HTR-8/SVneo (cell line): ENCODE data around the gene HTN1.
"Not testable (repeated sequence)": the region's sequence is repeated elsewhere in the genome, so short reads cannot be mapped to it uniquely, and the experiment has no call there.

Experiments used
- DNase-seq: peaks from one replicate; pipeline ENCODE4 v3.0.0; 2011; ENCODE audit warnings: low spot score, mixed read lengths; ENCODE audit not compliant: insufficient read length
- FAIRE-seq: peaks from 2 replicates; lab custom pipeline; 2011; peaks lifted over from hg19 to GRCh38; lab: Jason Lieb, UNC

The HTN1 gene

DNA sequence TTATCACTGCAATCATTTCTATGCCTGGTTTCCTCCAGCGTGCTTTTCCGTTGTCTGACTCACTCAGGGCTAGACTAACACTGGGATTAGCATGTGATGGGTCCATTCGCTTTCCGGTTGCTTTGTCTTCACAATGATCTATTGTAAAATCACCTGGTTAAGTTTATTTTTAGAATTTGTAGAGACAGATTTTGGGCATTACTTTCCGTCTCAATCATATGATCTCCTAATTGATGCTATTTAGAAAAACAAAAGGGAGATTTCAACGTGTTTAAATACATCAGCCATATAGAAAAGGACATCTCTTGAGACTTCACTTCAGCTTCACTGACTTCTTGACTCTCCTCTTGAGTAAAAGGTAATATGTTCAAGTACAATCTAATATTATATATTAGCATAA, at the start of gene HTN1:
HTN1 (plus strand) TSS at position 301 of the 400 bp plus-strand sequence. CDS start 2,639 bp downstream, outside the sequence.
- not testable (repeated sequence) for DNase-seq, FAIRE-seq

DNA sequence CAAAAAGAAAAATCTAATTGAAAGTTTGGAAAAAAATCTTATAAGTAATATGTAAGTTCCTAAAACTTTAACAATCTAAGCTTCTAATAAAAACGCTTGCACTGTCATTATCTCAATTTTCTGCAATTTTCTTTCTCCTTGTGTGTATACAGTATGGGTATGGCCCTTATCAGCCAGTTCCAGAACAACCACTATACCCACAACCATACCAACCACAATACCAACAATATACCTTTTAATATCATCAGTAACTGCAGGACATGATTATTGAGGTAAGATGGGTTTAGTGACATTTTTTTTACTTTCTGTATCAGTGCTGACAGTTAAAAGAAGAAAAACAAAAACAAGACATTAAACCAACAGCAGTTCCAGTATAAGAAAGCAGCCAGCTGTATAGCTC, 49.5 kb upstream of the HTN1 start:
- no peak for FAIRE-seq
- DNase-seq, result no peak

DNA sequence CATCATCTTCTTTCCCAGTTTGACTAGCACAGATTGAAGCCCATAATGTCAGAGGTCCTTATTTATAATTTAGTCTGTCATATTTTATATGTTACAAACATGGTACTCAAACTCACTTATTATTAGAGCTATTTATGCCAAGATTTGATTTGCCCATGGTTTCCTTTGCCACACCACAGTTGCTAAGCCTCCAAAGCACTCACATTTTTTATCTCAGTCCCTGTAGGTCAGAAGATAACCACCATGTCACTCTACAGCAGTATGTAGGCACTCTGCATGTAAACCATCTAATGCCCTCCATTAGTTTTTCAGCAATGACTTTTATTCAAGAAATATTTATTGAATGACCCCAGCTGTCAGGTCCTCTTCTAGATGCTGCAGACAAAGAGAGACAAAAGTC, 47.7 kb upstream of the HTN1 start:
- DNase-seq, result no peak
- FAIRE-seq, result no peak

DNA sequence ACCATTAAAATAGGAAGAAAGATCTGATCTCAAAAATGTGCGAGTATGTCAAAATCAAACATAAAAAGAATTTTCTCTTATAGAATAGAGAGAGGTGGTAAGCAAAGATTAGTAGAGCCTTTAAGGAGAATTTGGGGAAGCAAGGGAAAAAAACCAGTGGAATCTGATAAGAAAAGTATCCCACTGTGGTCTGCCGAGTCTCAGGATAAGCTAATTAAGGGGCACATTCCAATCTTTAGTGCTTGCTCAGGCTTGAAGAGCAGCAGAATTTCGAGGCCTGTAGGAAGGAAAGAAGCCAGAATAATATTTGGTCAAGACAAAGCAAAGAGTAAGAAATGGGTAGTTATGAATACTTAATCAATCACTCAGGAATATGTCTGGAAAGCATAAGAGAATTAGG, 41.5 kb upstream of the HTN1 start:
- FAIRE-seq, result no peak
- DNase-seq, result no peak

DNA sequence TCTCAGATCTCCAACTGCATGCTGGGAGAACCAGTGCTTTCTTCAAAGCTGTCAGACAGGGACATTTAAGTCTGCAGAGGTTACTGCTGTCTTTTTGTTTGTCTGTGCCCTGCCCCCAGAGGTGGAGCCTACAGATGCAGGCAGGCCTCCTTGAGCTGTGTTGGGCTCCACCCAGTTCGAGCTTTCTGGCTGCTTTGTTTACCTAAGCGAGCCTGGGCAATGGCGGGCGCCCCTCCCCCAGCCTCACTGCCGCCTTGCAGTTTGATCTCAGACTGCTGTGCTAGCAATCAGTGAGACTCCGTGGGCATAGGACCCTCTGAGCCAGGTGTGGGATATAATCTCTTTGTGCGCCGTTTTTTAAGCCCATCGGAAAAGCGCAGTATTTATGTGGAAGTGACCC, 31.2 kb upstream of the HTN1 start:
- not testable (repeated sequence) for FAIRE-seq, DNase-seq

DNA sequence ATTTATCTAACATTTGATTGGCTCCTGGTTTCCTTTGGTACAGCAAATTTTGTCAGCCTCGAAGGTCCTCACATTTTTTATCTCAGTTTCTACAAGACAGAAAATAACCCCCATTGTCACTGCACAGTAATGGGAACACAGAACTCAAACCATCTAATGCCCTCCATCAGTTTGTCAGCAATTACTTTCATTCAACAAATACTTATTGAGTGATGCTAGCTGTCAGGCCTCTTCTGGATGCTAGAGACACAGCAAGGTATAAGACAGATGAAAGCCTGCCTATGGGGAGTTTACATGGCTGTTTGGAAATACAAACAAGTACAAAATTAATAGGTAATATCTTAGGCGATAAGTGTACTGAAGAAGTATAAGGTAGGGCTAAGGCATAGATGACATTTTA, 27.0 kb upstream of the HTN1 start:
- FAIRE-seq, result no peak
- no peak for DNase-seq

DNA sequence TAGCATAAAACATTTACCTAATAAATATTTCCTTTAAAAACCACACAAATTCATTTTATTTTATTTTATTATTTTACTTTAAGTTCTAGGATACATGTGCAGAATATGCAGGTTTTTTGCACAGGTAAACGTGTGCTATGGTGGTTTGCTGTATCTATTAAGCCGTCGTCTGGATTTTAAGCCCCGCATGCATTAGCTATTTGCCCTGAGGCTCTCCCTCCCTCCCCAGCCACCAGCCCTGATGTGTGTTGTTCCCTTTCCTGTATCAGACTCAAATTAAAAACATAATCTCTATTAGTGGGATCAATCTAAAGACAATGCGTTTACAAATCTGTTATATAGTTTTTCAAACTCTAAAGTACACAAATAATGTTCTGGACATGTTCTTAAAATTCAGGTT, 23.2 kb upstream of the HTN1 start:
- DNase-seq, result no peak
- no peak for FAIRE-seq

DNA sequence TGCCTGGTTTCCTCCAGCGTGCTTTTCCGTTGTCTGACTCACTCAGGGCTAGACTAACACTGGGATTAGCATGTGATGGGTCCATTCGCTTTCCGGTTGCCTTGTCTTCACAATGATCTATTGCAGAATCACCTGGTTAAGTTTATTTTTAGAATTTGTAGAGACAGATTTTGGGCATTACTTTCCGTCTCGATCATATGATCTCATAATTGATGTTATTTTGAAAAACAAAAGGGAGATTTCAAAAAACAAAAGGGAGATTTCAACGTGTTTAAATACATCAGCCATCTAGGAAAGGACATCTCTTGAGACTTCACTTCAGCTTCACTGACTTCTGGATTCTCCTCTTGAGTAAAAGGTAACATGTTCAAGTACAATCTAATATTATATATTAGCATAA, 22.1 kb upstream of the HTN1 start, which contains the start of gene HTN3:
HTN3 (plus strand) TSS at position 301 of the 400 bp plus-strand sequence. CDS start 2,282 bp downstream, outside the sequence.
- not testable (repeated sequence) for FAIRE-seq, DNase-seq

DNA sequence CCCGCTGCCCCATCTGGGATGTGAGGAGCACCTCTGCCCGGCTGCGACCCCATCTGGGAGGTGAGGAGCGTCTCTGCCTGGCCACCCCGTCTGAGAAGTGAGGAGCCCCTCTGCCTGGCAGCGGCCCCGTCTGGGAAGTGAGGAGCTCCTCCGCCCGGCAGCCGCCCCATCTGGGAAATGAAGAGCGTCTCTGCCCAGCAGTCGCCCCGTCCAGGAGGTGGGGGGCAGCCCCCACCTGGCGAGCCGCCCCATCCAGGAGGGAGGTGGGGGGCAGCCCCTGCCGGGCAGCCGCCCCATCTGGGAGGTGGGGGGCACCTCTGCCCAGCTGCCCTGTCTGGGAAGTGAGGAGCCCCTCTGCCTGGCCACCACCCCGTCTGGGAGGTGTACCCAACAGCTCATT, 12.7 kb upstream of the HTN1 start:
- not testable (repeated sequence) for FAIRE-seq, DNase-seq

DNA sequence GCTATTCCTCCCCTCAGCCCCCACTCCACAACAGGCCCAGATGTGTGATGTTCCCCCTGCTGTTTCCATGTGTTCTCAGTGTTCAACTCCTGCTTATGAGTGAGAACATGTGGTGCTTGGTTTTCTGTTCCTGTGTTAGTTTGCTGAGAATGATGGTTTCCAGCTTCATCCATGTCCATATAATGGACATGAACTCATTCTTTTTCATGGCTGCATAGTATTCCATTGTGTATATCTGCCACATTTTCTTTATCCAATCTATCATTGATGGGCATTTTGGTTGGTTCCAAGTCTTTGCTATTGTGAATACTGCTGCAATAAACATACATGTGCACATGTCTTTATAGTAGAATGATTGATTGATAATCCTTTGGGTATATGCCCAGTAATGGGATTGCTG, 10.3 kb upstream of the HTN1 start:
- not testable (repeated sequence) for FAIRE-seq, DNase-seq

DNA sequence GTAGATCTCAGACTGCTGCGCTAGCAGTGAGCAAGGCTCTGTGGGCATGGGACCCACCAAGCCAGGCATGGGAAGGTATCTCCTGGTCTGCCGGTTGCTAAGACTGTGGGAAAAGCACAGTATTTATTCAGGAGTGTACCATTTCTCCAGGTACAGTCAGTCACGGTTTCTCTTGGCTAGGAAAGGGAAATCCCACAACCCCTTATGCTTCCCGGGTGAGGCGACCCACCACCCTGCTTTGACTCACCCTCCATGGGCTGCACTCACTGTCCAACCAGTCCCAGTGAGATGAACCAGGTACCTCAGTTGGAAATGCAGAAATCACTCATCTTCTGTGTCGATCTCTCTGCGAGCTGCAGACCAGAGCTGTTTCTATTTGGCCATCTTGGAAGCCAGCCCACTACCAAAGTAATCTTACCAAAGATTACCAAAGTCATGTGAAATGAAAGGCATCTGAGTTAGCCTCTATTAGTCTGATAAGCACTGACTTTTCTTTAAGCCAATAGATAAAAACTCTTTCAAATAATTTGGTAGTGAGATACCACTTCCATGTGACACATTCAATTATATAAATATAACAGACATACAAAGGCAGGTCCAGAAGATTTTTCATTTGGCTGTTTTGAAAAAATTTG, 8.5 kb upstream of the HTN1 start:
- DNase-seq (no peak), FAIRE-seq (no peak)

DNA sequence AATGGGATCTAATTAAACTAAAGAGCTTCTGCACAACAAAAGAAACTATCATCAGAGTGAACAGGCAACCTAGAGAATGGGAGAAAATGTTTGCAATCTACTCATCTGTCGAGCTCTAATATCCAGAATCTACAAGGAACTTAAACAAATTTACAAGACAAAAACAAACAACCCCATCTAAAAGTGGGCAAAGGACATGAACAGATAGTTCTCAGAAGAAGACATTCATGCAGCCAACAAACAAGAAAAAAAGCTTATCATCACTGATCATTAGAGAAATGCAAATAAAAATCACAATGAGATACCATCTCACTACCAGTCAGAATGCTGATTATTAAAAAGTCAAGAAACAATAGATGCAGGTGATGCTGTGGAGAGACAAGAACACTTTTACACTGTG, 6.3 kb downstream of the HTN1 start:
- FAIRE-seq, DNase-seq: not testable (repeated sequence)

DNA sequence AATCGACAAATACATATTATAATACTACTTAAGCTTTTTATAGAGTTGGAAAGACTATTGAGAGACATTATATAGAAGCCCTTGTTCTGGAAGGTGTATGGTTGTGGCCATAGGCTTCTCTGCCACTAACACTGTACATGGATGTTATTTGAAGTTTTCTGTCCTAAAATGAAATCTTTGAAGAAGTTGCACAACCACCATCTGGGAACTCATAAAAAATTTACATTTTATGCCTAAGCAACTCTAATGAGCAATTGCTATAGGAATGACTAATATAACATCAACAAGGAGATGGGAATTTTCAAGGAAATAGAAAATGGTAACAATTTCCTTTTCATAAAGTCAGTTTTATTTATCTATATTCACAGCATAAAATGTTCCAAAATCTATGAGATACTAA, 7.4 kb downstream of the HTN1 start:
- DNase-seq (no peak), FAIRE-seq (no peak)

DNA sequence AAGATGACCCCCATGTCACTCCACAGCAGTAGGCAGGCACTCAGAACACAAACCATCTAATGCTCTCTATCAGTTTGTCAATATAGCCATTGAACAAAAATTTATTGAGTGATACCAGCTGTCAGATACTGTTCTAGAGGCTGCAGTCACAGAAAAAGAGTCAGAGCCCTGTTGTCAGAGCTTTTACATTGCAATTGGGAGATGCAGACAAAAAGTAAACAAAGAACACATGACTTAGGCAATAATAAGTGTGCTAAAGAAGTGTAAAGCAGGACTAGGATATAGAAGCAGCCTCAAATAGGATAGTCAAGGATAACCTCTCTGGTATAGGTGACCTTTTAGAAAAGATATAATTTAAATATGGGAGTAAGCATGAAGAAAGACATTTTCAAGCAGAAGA, 8.9 kb downstream of the HTN1 start:
- DNase-seq (no peak), FAIRE-seq (no peak)

DNA sequence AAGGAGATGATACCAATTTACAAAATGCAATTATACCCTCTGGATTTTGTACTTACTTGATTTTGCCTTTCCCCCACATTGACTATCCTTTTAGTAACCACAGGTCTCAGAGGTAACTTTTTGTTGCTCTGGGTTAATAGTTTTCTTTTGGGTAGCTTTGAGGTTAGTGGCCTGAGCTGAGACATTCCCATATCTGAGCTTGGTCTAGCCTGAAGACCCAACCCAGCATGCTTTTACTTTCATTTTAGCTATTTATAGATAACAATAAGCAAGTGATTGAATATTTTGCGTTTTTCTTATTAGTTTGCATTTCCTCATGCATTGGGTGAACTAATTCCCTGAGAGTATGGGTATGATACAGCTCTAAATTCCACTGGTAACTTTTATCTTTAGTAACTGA, 11.8 kb downstream of the HTN1 start:
- DNase-seq (no peak), FAIRE-seq (no peak)

DNA sequence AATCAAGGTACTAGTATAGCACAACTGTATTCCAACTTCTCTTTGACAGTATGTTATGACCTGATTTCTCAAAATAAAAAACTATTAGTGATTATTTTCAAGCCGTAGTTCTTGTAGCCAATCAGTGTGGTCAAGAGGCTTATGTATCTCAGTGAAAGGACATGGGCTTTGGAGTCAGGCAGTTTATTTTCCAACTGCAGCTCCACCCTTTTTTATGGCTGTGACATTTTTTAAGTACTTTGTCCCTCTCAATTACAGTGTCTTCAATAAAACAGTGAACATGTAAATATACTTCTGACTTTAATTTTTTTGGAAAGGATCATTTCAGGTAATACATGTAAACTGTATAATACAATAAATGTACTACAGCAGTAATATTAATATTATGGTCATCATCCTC, 30.0 kb downstream of the HTN1 start:
- FAIRE-seq, result no peak
- DNase-seq, result no peak

DNA sequence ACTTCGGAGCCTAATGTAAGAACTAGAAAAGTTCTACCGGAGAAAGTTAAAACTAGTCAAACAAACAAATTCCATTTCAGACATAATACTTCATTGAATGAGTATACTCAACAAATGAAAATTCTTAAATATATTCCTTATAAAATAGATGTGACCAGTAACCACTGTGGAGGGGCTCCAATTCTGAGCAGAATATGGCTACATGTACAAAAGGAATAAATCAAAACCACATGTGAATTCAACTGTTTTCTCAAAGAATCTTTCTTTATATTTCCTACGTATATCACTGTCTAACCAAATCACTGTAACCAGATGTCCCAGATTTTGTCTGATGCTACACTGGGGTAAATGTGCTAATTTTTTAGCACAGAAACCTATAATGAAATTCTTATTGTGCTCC, 49.0 kb downstream of the HTN1 start:
- FAIRE-seq (no peak), DNase-seq (no peak)
